ENCODE results near the gene EHMT1.

EHMT1 gene

GRCh38 chr9:137812356-137813023, 193.7 kb downstream of the EHMT1 start:
- DNase-seq: no peak

GRCh38 chr9:137813167-137813566, 194.4 kb downstream of the EHMT1 start:
- no peak for DNase-seq

GRCh38 chr9:137813651-137814415, 195.0 kb downstream of the EHMT1 start:
- no peak for DNase-seq

- DNase-seq: no peak
Measured at GRCh38 chr9:137814436-137814835, 195.6 kb downstream of the EHMT1 start.

- DNase-seq: no peak
Measured at GRCh38 chr9:137814841-137815240, 196.0 kb downstream of the EHMT1 start.

GRCh38 chr9:137815256-137816255, 196.8 kb downstream of the EHMT1 start:
- DNase-seq: no peak

GRCh38 chr9:137816531-137817235, 197.9 kb downstream of the EHMT1 start:
- no peak for DNase-seq

GRCh38 chr9:137817236-137818200, 198.7 kb downstream of the EHMT1 start:
- no peak for DNase-seq

GRCh38 chr9:137818286-137818685, 199.5 kb downstream of the EHMT1 start:
- DNase-seq: no peak

- DNase-seq: no peak
Measured at GRCh38 chr9:137820161-137820855, 201.5 kb downstream of the EHMT1 start.

GRCh38 chr9:137823986-137824771, 205.4 kb downstream of the EHMT1 start:
- no peak for DNase-seq

- no peak for DNase-seq
Measured at GRCh38 chr9:137825324-137825989, 206.7 kb downstream of the EHMT1 start.

- DNase-seq: no peak
Measured at GRCh38 chr9:137827908-137828526, 209.2 kb downstream of the EHMT1 start.

GRCh38 chr9:137828527-137829259, 209.9 kb downstream of the EHMT1 start:
- DNase-seq: no peak

- no peak for DNase-seq
Measured at GRCh38 chr9:137829260-137829996, 210.6 kb downstream of the EHMT1 start.

GRCh38 chr9:137832191-137832700, 213.4 kb downstream of the EHMT1 start:
- no peak for DNase-seq

Data from activated gamma-delta T cell treated with Interleukin-2 at 50 U/mL for 16 hours (primary cell).